ENCODE measurements around the gene SLCO4A1. TPM values are rescaled to one million over a fixed set of nuclear protein-coding genes. Genes with fewer than 3 reads are reported as not detected.

SLCO4A1 gene
- total RNA-seq, 1 donor from 2014 or later = 7.3 TPM

- no peak for DNase-seq (ENCODE audit: extremely low read depth, low read depth, low spot score)
Measured at GRCh38 chr20:62606016-62606415, 36.3 kb upstream of the SLCO4A1 start.

DNA sequence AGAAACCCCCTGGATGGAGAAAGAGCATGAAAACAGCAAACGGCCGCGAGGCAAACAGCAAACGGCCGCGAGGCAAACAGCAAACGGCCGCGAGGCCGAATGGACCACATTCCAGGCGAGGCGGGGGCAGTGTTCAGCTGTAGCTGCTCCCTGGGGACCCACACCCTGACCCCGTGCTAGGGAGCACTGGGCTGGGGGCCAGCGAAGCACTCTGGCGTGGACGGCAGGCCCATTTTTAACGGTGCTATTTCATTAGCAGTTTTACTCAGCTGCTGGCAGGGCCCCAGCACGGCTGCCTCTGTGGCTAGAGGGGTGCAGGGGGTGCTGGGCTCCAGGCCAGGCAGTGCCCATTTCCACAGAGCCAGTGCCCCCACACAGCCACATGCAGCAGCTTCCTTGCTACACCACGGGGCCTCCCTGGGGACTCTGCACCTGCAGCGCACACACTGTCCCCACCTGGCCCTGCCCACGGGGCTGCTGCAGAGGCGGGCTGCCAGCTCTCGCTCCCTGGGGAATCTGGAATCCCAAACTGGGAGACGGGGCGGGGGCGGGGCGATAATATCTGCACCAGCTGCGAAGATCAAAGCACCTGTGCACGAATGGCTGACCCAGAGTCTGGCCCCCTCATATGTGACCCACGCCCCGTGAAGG, 35.6 kb upstream of the SLCO4A1 start:
- DNase-seq (ENCODE audit: extremely low read depth, low read depth, low spot score) = no peak

DNA sequence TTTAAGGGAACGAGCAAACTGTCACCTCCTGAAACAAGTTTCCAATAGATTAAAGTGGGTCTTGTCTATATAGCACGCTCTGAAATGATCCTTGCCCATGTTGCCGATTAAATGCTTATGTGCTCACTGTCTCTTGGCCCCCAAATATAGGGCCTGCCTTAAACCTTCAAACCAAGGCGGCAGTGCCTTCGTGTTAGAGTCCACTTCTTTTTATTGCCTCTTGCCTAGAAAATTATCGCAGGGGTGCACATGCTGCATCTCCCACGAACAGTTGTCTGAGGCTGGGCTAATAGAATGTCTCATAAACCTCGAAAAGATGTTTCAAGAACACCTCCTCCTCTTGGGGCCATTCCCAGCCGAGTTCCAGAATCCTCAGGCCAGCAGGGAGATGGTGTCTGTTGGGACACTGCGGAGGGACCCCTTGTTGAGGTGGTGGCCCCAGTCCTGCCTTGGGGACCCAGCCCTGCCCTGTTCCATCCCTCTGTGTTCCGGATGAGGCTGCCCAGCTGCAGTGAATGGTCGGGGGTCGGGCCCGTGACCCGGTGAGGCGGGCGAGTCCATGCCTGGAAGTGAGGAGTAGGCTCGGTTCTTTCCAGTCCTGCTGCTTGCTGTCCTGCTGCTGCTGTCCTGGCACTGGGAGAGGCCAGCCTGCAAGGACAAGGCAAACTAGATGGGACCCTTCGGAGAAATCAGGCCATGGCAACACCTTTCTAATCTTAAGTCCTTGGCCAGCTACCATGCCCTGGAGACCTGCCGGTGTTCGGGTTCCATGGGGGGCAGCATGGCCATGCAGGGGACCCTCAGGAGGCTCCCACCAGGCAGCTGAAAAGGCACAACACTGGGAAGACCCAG, 34.7 kb upstream of the SLCO4A1 start:
- no peak for DNase-seq (ENCODE audit: extremely low read depth, low read depth, low spot score)

GRCh38 chr20:62608218-62608565, 34.1 kb upstream of the SLCO4A1 start:
- no peak for DNase-seq (ENCODE audit: extremely low read depth, low read depth, low spot score)

DNA sequence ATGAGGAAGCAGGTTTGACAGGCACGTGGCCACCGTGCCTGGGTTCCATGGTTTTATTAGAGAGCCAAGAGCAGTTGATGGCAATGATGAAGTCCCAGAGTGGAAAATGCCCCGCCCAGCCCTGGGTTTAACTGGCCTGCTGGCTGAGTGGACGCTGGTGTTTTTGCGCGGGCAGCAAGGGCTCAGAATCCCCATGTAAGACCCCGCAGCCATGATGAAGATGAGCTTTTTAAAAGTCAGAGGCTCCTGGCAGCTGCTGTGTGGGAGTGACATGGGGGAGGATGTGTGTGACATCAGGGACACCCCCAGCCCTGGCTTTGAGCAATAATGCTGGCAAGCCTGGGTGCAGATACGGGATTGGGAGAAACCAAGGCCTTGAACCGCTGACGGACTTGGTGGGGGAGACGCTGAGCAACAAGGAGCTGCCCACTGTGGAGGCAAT, 33.0 kb upstream of the SLCO4A1 start:
- DNase-seq (ENCODE audit: extremely low read depth, low read depth, low spot score) = no peak

GRCh38 chr20:62609811-62610757, 32.2 kb upstream of the SLCO4A1 start:
- no peak for DNase-seq (ENCODE audit: extremely low read depth, low read depth, low spot score)

DNA sequence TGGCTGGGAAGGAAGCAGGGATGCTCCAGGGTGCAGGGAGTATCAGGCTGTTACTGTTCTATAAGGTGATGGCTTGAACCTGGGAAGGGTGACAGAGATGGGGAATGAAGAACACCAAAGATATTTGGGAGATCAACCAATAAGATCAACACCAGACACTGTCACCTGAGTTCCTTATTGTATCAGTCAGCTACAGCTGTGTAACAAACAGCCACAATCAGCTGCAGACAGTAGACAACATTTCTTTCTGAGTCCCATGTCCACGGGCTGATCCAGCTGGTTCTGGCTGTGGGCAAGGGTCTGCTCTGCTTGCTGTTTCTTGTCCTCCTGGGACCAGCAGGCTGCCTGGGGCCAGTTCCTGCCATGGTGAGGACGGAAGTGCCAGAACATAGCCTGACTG, 31.3 kb upstream of the SLCO4A1 start:
- no peak for DNase-seq (ENCODE audit: extremely low read depth, low read depth, low spot score)

DNA sequence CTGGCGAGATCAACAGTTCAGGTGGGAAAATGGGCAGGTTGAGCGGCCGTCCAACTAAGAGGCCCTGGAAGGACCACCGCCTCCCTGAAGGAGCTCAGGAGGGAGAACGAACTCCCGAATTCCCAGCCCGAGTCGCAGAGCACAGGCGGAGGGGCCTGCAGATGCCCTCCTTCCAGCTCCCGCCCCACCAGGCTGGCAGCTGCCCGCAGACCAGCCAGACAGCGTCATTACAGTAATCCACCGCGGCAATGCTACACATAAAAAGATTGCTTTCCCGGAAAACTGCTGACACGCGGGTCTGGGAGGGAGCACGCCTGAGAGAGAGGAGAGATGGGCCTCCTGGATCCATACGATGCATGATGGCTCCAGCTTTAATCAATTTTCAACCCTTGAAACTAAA, 30.5 kb upstream of the SLCO4A1 start:
- DNase-seq (ENCODE audit: extremely low read depth, low read depth, low spot score) = no peak

DNA sequence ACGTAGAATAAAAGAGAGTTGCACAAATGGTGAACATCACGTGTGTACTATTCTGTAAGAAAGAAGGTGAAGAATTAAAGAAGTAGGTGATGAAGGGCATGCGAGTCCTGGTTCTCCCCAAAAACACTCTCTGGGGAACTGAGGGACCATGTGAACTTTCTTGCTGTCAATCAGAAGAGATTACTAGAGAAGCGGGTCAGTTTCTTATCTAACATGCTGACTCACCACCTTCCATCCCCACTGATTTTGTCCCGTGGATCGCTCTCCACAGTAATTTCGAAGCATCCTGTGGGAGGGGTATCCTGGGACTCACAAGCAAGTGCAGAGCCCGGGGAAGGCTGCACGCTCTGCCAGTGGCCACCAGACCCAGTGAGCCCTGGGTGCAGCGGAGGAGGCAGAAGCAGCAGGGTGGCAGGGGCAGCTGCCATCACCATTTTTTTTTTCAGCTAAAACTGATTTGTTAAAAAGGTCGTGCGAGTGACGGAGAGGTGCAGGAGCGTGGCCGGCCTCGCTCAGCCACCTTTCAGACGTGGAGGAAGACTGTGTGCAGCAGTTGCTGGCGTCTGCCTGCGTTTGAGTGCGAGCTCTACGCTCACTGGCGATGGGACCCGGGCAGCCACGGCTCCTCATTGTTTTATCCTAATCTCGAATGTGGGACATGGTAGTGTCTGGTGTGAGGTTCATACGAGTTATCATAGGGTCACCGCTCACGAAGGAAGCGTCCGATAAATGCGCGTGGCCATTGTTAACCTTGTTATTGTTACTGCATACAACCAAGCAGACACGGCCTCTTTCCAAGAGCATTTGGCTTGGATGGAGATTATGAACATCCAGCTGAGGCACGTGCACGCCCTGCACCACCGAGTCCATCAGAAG, 28.0 kb upstream of the SLCO4A1 start:
- no peak for DNase-seq (ENCODE audit: extremely low read depth, low read depth, low spot score)

DNA sequence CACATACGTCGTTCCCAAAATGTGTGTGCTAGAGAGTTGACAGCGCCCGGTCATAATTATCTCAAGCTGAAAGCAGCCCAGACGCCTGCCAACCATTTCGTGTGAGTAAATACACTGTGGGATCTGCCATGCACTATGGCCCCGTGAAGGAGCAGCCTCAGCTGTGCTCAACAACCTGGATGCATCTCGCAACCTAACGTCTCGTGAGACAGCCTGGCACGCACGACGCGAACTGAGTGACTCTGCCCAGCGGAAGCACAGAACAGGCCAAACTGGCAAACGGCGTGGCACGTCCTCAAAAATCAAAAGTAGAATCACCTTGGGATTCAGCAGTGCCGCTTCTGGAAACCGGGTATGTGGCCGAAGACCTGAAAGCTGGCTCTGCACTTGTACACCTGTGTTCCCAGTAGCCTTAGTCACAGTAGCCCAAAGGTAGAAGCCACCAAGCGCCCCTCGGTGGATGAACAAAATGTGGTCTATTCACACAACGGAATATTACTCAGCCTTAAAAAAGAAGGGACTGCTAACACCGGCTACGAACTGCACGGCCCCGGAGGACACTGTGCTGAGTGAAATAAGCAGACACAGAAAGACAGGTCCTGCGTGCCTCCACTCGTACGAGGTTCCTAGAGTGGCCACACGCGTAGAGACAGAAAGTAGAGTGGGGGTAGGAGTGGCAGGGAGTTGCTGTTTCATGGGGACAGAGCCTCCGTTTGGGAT, 27.2 kb upstream of the SLCO4A1 start:
- no peak for DNase-seq (ENCODE audit: extremely low read depth, low read depth, low spot score)

DNA sequence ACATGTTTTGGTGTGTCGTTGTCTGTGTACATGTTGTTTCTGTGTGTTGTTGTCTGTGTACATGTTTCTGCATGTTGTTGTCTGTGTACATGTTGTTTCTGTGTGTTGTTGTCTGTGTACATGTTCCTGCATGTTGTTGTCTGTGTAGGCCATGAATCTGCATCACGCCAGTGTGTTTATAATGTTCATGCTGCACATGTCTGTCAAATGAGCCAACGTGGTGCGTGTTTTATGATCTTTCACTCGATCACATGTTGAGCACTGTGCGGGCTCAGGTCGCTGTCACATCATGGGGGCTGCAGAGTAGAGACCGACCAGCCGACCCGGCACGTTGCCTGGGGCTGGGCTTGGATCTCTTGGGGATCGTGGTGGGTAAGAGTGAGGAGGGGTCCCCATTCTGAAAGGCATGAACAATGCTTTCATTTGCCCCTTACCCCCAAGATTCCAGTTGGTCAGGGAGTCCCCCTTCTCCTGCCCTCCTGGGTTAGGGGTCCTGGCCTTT, 26.5 kb upstream of the SLCO4A1 start:
- no peak for DNase-seq (ENCODE audit: extremely low read depth, low read depth, low spot score)

DNA sequence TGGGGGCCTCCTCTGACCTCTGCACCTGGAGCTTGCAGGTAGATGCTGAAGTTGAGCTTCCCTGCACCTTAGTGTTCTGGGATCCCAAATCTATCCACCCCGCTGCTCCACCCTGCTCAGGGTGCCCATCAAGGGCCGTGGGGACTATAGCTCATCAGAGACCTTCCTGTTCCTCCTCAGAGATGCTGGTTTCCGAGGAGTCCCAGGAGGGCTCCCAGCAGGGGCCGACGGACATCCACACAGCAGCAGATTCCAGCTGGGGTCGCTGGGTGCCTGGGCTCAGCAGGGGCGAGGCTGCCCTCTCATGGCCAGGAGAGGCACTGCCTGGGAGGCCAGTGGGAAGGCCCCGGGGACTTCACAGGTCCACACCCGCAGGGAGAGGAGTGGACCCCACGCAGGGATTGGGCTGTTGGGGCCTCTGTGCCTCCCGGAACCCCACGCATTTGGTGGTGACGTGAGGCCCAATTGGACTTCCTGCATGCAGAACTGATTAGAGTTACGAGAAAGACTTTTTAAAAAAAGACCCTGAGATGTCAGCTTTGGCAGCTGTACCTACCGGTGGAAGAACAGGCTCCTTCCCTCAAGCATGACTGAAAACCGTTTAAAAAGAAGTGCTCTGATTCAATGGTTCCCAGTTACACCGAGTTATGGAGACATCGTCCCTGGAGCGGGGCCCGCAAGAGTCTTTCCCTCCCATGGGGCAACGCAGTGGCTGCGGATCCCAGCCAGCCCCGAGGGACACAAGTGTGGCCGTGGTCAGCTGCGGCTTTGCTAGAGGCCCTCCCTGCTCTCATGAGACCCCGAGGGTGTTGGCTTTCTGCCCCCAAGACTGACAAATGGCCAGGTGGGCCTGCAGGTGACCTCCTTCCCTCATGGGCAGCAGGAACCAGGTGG, 25.3 kb upstream of the SLCO4A1 start:
- no peak for DNase-seq (ENCODE audit: extremely low read depth, low read depth, low spot score)

GRCh38 chr20:62617711-62618483, 24.4 kb upstream of the SLCO4A1 start:
- no peak for DNase-seq (ENCODE audit: extremely low read depth, low read depth, low spot score)

GRCh38 chr20:62618611-62619529, 23.4 kb upstream of the SLCO4A1 start:
- no peak for DNase-seq (ENCODE audit: extremely low read depth, low read depth, low spot score)

DNA sequence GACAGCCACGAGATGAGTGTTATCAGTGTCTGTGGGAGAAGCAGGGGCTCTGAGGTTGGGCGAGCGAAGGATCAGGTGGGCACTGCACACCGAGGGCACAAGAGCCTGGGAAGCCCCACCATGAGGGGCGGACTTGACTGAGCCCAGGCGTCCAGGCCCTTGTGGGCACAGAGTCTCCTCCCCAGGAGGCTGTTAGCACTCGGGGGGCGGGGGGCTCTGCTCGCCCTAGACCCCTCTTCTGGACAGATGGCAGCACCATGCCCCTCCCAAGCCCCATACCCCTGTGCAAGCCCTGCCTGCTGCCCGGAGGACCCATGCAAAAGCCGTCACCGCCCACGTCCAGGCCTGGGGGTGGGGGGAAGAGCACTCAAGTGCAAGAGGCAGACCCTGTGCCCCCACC, 21.7 kb upstream of the SLCO4A1 start:
- DNase-seq (ENCODE audit: extremely low read depth, low read depth, low spot score) = no peak

DNA sequence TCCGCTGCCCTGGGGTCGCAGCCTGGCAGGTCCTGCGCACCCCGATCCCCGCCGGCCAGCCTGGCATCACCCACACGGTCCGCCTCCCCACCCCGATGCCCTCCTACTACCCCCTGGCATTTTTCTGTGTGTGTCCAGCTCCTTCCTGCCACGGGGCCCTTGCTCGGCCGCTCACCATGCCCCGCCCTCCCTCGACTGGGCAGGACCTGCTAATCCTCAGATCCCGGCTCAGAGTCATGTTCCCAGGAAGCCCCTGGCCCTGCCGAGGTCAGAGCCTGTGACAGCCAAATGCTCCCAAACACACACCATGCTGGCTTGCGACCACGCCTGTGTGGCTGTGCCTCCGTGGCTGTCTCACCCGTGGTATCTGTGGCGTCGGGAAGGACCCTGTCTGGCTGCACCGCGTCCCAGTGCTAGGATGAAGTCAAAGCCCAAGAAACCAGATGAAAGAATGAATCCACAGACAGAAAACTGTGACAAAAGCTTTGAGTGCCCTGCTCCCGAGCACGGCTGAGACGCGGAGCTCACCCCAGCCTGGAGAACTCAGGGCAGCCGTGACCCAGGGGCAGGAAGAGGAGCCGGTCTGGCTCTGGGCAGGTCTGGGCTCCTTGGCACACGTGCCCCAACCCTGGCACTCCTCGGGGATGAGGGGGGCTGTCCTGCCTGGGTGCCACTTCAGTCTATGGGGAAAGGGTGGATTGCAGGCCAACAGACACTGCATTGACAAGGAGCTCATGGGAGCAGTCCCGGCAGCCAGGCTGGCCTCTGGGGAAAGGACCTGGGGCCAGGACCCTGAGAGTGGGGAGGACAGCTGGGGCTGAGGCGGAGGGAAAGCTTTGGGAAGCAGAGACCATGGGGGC, 20.8 kb upstream of the SLCO4A1 start:
- no peak for DNase-seq (ENCODE audit: extremely low read depth, low read depth, low spot score)
